HepG2 (cell line): ENCODE measurements around the gene CACNG1. TPM values are rescaled to one million over a fixed set of nuclear protein-coding genes. Genes with fewer than 3 reads are reported as not detected.

ENCODE experiments used
- ATAC-seq: fragments of 200-7000 bp; cut with Tn5 transposase; 3 replicates; pipeline ENCODE4 v1.9.1; 2020; ENCODE audit warnings: mild to moderate bottlenecking, moderate library complexity
- BruUV-seq: library from RNA; stranded (reverse); fragments of 400-500 nt; replicated peaks from 2 replicates; lab custom pipeline; 2021; lab: Mats Ljungman, UMichigan
- CTCF ChIA-PET: fragments of 300-600 bp; formaldehyde crosslinking; extraction: SDS; loops from one replicate; lab custom pipeline; 2021; ENCODE audit warnings: low total read pairs, inconsistent platforms, low intra/inter-chr PET ratio; lab: Yijun Ruan, JAX
- POLR2A ChIA-PET: fragments of 350-600 bp; sonication (Branson Sonifier 250); formaldehyde crosslinking; loops from one replicate; lab custom pipeline; 2020; ENCODE audit warnings: antibody characterized with exemption, inconsistent platforms; lab: Yijun Ruan, JAX
- DNase-seq: peaks from one replicate; pipeline ENCODE4 v3.0.0-alpha.2; 2015; ENCODE audit warnings: low spot score
- FAIRE-seq: peaks from 3 replicates; lab custom pipeline; 2011; peaks lifted over from hg19 to GRCh38; lab: Jason Lieb, UNC
- H2AFZ ChIP-seq: one replicate; pipeline ENCODE4 v1.6.1; 2011; ENCODE audit warnings: low read length, inconsistent platforms
- H3K27ac ChIP-seq: fragments of 300-600 bp; 3 replicates; pipeline ENCODE4 v1.8.0; 2011; ENCODE audit warnings: mixed run types, mild to moderate bottlenecking, mixed read lengths, low read length, inconsistent platforms; ENCODE audit not compliant: insufficient read depth; ENCODE audit errors: extremely low read length
- H3K27me3 ChIP-seq, 2 experiments: fragments of 200-600 bp in 1 of 2; 2 replicates in 1 of 2; 3 replicates in 1 of 2; pipeline versions ENCODE4 v1.6.0 to v1.8.0; 2011; ENCODE audit warnings: low read length in 2 of 2, mild to moderate bottlenecking in 2 of 2, moderate library complexity in 2 of 2, inconsistent platforms in 1 of 2; ENCODE audit not compliant: insufficient read depth in 2 of 2, control insufficient read depth in 1 of 2
- H3K36me3 ChIP-seq, 2 experiments: fragments of 200-600 bp in 1 of 2; replicated peaks in 1 of 2; 2 replicates in 1 of 2; 3 replicates in 1 of 2; pipeline versions ENCODE4 v1.5.1 to v1.8.0; 2011; ENCODE audit warnings: low read length in 2 of 2, inconsistent platforms in 1 of 2; ENCODE audit not compliant: insufficient read depth in 2 of 2, control insufficient read depth in 1 of 2
- H3K4me1 ChIP-seq: 2 replicates; pipeline ENCODE4 v1.5.1; 2012; ENCODE audit warnings: low read length, inconsistent platforms; ENCODE audit not compliant: insufficient read depth
- H3K4me2 ChIP-seq: 2 replicates; pipeline ENCODE4 v1.6.0; 2011; ENCODE audit warnings: low read depth, low read length, inconsistent platforms
- H3K4me3 ChIP-seq, 3 experiments: fragments of 200-600 bp in 1 of 3; sonication (generic), shearing (Covaris generic) in 1 of 3; replicated peaks in 1 of 3; 2 replicates each; pipeline ENCODE4 v1.5.1; 2011 to 2016; ENCODE audit warnings: low read length in 3 of 3, inconsistent platforms in 2 of 3, low read depth in 2 of 3, mild to moderate bottlenecking in 2 of 3, control low read depth in 1 of 3, mixed read lengths in 1 of 3; ENCODE audit not compliant: insufficient read depth in 1 of 3
- H3K79me2 ChIP-seq: one replicate; pipeline ENCODE4 v1.6.1; 2011; ENCODE audit warnings: low read length, inconsistent platforms; ENCODE audit not compliant: insufficient read depth
- H3K9ac ChIP-seq: 2 replicates; pipeline ENCODE4 v1.6.0; 2011; ENCODE audit warnings: mild to moderate bottlenecking, low read depth, low read length, inconsistent platforms; ENCODE audit not compliant: insufficient read depth
- H3K9me3 ChIP-seq: 2 replicates; pipeline ENCODE4 v1.5.1; 2012; ENCODE audit warnings: mild to moderate bottlenecking, low read length
- H4K20me1 ChIP-seq: 2 replicates; pipeline ENCODE4 v1.6.0; 2011; ENCODE audit warnings: inconsistent platforms, mild to moderate bottlenecking, low read length, moderate library complexity; ENCODE audit not compliant: insufficient read depth
- ETV5 ChIP-seq: IDR thresholded peaks from 2 replicates; pipeline ENCODE4 v1.6.1; 2018; ENCODE audit warnings: missing biosample characterization, missing genetic modification reagents, inconsistent platforms, borderline replicate concordance
- FOXA3 ChIP-seq: IDR thresholded peaks from 2 replicates; pipeline ENCODE4 v1.6.1; 2016; ENCODE audit warnings: missing genetic modification reagents, missing compliant biosample characterization
- MTF2 ChIP-seq: sonication (generic); formaldehyde crosslinking; IDR thresholded peaks from 2 replicates; pipeline ENCODE4 v1.5.0; 2020; ENCODE audit warnings: missing genetic modification reagents, borderline replicate concordance
- MXI1 ChIP-seq: IDR thresholded peaks from 3 replicates; pipeline ENCODE4 v1.6.1; 2012; ENCODE audit warnings: low read depth, low read length, inconsistent platforms, borderline replicate concordance
- NBN ChIP-seq: fragments of 450-650 bp; conservative IDR thresholded peaks from 2 replicates; pipeline ENCODE4 v1.6.1; 2017
- NFE2 ChIP-seq: sonication (generic); formaldehyde crosslinking; IDR thresholded peaks from 2 replicates; pipeline ENCODE4 v1.4.0; 2020; ENCODE audit warnings: missing genetic modification reagents
- PTBP1 ChIP-seq: fragments of 200-400 bp; formaldehyde crosslinking; IDR thresholded peaks from 2 replicates; pipeline ENCODE4 v1.6.1; 2018; ENCODE audit warnings: low read length, low read depth; ENCODE audit not compliant: poor library complexity, severe bottlenecking
- SIN3A ChIP-seq: IDR thresholded peaks from 2 replicates; pipeline ENCODE4 v1.6.1; 2011; ENCODE audit warnings: low read depth, mild to moderate bottlenecking, control low read depth, low read length, borderline replicate concordance
- ZNF263 ChIP-seq: sonication (generic); formaldehyde crosslinking; IDR thresholded peaks from 2 replicates; pipeline ENCODE4 v1.4.0; 2020; ENCODE audit warnings: missing genetic modification reagents
- ZNF343 ChIP-seq: sonication (generic); formaldehyde crosslinking; IDR thresholded peaks from 2 replicates; pipeline ENCODE4 v1.4.0; 2020; ENCODE audit warnings: mild to moderate bottlenecking, missing genetic modification reagents
- ZNF790 ChIP-seq: sonication (generic); formaldehyde crosslinking; IDR thresholded peaks from 2 replicates; pipeline ENCODE4 v1.8.0; 2022; ENCODE audit warnings: missing genetic modification reagents, mild to moderate bottlenecking, borderline replicate concordance
- WGBS: methylation state at CpG from one replicate; pipeline ENCODE4 v1.1.6; 2017; ENCODE audit warnings: low lambda C conversion rate; 5-methylcytosine and 5-hydroxymethylcytosine counted together
- in situ Hi-C: cut with HindIII; loops from 2 replicates; pipeline ENCODE4 v1.10.0; 2017; ENCODE audit warnings: low pct_unique_long_range_greater_than_20kb; ENCODE audit not compliant: extremely low pct_ligation_motif_present
- intact Hi-C: fragments of 100-400 bp; cut with micrococcal nuclease; formaldehyde crosslinking; loops from one replicate; pipeline ENCODE4 v1.10.0; 2022; ENCODE audit not compliant: unreplicated experiment
- polyA plus RNA-seq, 8 experiments: library from polyadenylated mRNA; depleted of rRNA in 3 of 8; stranded (reverse) in 7 of 8; unstranded in 1 of 8; fragments of >200 nt; fragmentation: Illumina TruSeq in 4 of 8; extraction: Trizol in 4 of 8; gene quantifications; 2 replicates each; pipeline versions ENCODE4 v1.2.1 to v1.2.3, GENCODE V29; 2011 to 2016; ENCODE audit warnings: low read depth in 4 of 8, missing spikeins in 1 of 8, mixed read lengths in 1 of 8; ENCODE audit not compliant: insufficient read depth in 1 of 8
- total RNA-seq, 5 experiments: library from RNA; depleted of rRNA; stranded (reverse); fragments of >200 nt; fragmentation: Illumina TruSeq; extraction: Trizol; gene quantifications; 2 replicates each; pipeline ENCODE4 v1.2.3, GENCODE V29; 2016; ENCODE audit warnings: low read depth in 1 of 5
- TF ChIP-seq, protein P1 (sequence below): sonication (generic); formaldehyde crosslinking; IDR thresholded peaks from 2 replicates; pipeline ENCODE4 v1.4.0; 2020; ENCODE audit warnings: mild to moderate bottlenecking, missing genetic modification reagents
- TF ChIP-seq, protein P2 (sequence below): sonication (generic); formaldehyde crosslinking; IDR thresholded peaks from 2 replicates; pipeline ENCODE4 v1.5.1; 2020; ENCODE audit warnings: mild to moderate bottlenecking, missing genetic modification reagents, moderate library complexity

The CACNG1 gene
- total and polyA plus RNA-seq, 2 of the 13 experiments (the other 11 are each of a cell fraction or from before 2014, with no cell fraction given): not detected

DNA sequence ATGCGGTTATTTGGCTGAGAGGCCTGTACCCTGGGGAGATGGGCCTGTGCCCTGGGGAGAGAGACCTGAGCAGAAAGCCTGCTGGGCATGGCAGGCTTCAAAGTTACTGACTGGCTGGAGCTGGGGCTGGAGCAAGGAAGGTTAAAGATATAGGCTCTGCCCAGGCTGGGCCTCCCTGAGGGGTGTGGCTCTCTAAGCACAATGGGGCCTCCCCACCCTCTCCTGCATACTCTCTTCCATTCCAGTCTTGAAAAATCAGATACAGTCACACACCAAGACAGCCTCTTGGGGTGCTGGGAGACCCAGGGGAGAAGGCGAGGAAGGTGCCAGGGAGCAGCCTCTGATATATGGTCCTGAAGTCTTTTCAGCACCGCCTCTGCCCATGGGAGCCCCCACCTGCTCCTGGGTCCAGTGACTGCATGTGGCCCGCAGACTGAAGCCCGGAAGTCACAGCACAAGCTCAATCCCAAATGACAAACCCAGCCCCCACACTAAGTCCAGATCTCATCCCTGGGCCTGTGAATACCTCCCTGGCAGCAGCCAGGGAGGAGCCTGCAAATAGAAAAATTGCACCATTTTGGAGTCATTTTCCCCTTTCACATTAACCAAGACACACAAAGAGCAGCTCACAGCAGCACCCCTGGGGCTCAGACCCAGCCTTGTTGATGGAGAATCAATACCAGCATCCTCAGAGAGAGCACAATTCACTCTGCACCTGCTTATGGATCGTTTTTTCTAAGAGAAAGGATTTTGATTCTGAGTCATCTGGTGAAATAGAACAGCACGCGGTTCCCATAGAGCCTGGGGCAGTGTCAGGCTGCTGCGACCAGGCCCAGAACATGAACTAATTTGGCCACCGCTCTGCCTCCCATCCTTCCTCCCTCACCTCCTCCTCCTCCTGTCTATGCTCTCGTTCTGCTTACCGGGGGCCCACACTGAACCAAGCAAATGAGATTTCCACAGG is 25.6 kb upstream of the CACNG1 start:
- no peak for FAIRE-seq
- WGBS: 71% methylated on average over 11 of the region's 12 CpGs
- BruUV-seq: no TSS peak

GRCh38 chr17:67019809-67020208 is 24.5 kb upstream of the CACNG1 start:
- Histone ChIP-seq H3K27ac (no peak overlapping the region), H4K20me1 (no peaks in the 10 kb centered on the region), H3K4me2 (no peak overlapping the region), H3K4me3 (no peak overlapping the region), H2AFZ (no peak overlapping the region), H3K9me3 (no peaks in the 10 kb centered on the region), H3K4me1 (peaks cover 16% of the 10 kb centered on the region), H3K27me3 (peaks cover 10 to 25% of the 10 kb centered on the region in 2 experiments; a peak in 4 of 5 replicates), H3K79me2 (no peaks in the 10 kb centered on the region), H3K9ac (no peak overlapping the region), H3K36me3 (no peaks in the 10 kb centered on the region)
- POLR2A ChIA-PET: no interaction called here
- in situ Hi-C loops (no loop called here), intact Hi-C loops (no loop called here)
- CTCF ChIA-PET: no interaction called here
- no peak for ATAC-seq
- no peak for FAIRE-seq
- 45% methylated on average over 8 of the region's 8 CpGs for WGBS
- no TSS peak for BruUV-seq
- no peak for DNase-seq
- no peak for TF ChIP-seq PTBP1
- TF ChIP-seq, protein P1, sequence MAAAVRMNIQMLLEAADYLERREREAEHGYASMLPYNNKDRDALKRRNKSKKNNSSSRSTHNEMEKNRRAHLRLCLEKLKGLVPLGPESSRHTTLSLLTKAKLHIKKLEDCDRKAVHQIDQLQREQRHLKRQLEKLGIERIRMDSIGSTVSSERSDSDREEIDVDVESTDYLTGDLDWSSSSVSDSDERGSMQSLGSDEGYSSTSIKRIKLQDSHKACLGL (CRISPR knock-in tag): 0 out of 2 replicates have a peak, but pooled peaks have one; percentile 30
- TF ChIP-seq MXI1: no peak
- TF ChIP-seq NBN: no peak
- TF ChIP-seq, protein P2, sequence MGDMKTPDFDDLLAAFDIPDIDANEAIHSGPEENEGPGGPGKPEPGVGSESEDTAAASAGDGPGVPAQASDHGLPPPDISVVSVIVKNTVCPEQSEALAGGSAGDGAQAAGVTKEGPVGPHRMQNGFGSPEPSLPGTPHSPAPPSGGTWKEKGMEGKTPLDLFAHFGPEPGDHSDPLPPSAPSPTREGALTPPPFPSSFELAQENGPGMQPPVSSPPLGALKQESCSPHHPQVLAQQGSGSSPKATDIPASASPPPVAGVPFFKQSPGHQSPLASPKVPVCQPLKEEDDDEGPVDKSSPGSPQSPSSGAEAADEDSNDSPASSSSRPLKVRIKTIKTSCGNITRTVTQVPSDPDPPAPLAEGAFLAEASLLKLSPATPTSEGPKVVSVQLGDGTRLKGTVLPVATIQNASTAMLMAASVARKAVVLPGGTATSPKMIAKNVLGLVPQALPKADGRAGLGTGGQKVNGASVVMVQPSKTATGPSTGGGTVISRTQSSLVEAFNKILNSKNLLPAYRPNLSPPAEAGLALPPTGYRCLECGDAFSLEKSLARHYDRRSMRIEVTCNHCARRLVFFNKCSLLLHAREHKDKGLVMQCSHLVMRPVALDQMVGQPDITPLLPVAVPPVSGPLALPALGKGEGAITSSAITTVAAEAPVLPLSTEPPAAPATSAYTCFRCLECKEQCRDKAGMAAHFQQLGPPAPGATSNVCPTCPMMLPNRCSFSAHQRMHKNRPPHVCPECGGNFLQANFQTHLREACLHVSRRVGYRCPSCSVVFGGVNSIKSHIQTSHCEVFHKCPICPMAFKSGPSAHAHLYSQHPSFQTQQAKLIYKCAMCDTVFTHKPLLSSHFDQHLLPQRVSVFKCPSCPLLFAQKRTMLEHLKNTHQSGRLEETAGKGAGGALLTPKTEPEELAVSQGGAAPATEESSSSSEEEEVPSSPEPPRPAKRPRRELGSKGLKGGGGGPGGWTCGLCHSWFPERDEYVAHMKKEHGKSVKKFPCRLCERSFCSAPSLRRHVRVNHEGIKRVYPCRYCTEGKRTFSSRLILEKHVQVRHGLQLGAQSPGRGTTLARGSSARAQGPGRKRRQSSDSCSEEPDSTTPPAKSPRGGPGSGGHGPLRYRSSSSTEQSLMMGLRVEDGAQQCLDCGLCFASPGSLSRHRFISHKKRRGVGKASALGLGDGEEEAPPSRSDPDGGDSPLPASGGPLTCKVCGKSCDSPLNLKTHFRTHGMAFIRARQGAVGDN (CRISPR knock-in tag): peak; percentile 21
- peak; percentile 37 for TF ChIP-seq FOXA3 (CRISPR knock-in tag)
- TF ChIP-seq ETV5 (CRISPR knock-in tag): peak; percentile 25; the same call in 1 of the 2 replicates
- no peak for TF ChIP-seq NFE2
- no peak for TF ChIP-seq ZNF343
- no peak for TF ChIP-seq MTF2 (CRISPR knock-in tag)
- TF ChIP-seq ZNF790 (CRISPR knock-in tag): peak; percentile 92; the same call in 1 of the 2 replicates

More for the DNA sequence above, 25.6 kb upstream of the CACNG1 start:
- Histone ChIP-seq H3K4me2 (no peak overlapping the region), H3K79me2 (no peaks in the 10 kb centered on the region), H3K4me1 (peaks cover 16% of the 10 kb centered on the region), H3K27ac (no peak overlapping the region)
- POLR2A ChIA-PET: no interaction called here
- no peak for ATAC-seq
- 0 out of 2 replicates have a peak, but pooled peaks have one; percentile 30 for TF ChIP-seq ZNF263 (CRISPR knock-in tag)
- no peak for TF ChIP-seq SIN3A
- TF ChIP-seq, all 625 proteins: peak for 1
- no peaks in the 10 kb centered on the region for H3K36me3 ChIP-seq
- no peaks in the 10 kb centered on the region for H4K20me1 ChIP-seq
- no peaks in the 10 kb centered on the region for H3K9me3 ChIP-seq
- DNase-seq: no peak
- no peak overlapping the region for H3K9ac ChIP-seq
- CTCF ChIA-PET: no interaction called here
- H3K4me3 ChIP-seq: no peak overlapping the region
- in situ Hi-C loops (no loop called here), intact Hi-C loops (no loop called here)
- H3K27me3 ChIP-seq: peaks cover 10 to 19% of the 10 kb centered on the region in 2 experiments; a peak in 4 of 5 replicates
- no peak overlapping the region for H2AFZ ChIP-seq
